B cell (primary cell): Measurements from ENCODE around the gene ZMYND19. TPM values are rescaled to one million over a fixed set of nuclear protein-coding genes. Genes with fewer than 3 reads are reported as not detected.

Experiments used
- ATAC-seq: fragments of 200-7000 bp; cut with Tn5 transposase; one replicate; pipeline ENCODE4 v1.10.0; 2021; ENCODE audit warnings: low read depth, mild to moderate bottlenecking, moderate number of reproducible peaks, moderate library complexity
- CTCF ChIA-PET: fragments of 350-600 bp; sonication (Branson Sonifier 250); formaldehyde crosslinking; loops from one replicate; lab custom pipeline; 2021; ENCODE audit warnings: antibody characterized with exemption, inconsistent platforms; lab: Charles Lee
- POLR2A ChIA-PET: fragments of 350-600 bp; sonication (Branson Sonifier 250); formaldehyde crosslinking; loops from one replicate; lab custom pipeline; 2021; ENCODE audit warnings: antibody characterized with exemption; lab: Charles Lee
- DNase-seq: peaks from one replicate; pipeline ENCODE4 v3.0.0; 2013
- H2AFZ ChIP-seq: 2 replicates; pipeline ENCODE4 v1.6.1; 2012; ENCODE audit warnings: mild to moderate bottlenecking, low read depth, low read length; ENCODE audit not compliant: insufficient read depth, poor library complexity, severe bottlenecking
- H3K27ac ChIP-seq, 2 donors: 1 replicate in 1 of 2; 2 replicates in 1 of 2; pipeline ENCODE4 v1.5.1; 2012 to 2013; ENCODE audit warnings: low read length in 2 of 2, mild to moderate bottlenecking in 2 of 2, moderate library complexity in 1 of 2
- H3K27me3 ChIP-seq, 4 experiments: fragments of 200-600 bp in 1 of 4; sonication (generic) in 1 of 4; replicated peaks in 1 of 4; 1 replicate in 2 of 4; 2 replicates in 2 of 4; pipeline versions ENCODE4 v1.6.1 to v1.7.0; 2013 to 2016; ENCODE audit warnings: low read length in 3 of 4, mild to moderate bottlenecking in 2 of 4, mixed read lengths in 1 of 4, moderate library complexity in 1 of 4; ENCODE audit not compliant: insufficient read depth in 4 of 4, control insufficient read depth in 3 of 4; ENCODE audit errors: control extremely low read depth in 1 of 4
- H3K36me3 ChIP-seq, 2 experiments: replicated peaks in 1 of 2; 1 replicate in 1 of 2; 2 replicates in 1 of 2; pipeline versions ENCODE4 v1.6.1 to v1.7.1; 2013; ENCODE audit warnings: low read length in 1 of 2; ENCODE audit not compliant: insufficient read depth in 2 of 2, control insufficient read depth in 1 of 2; ENCODE audit errors: control extremely low read depth in 1 of 2, extremely low read depth in 1 of 2
- H3K4me1 ChIP-seq, 2 donors: fragments of 200-600 bp in 1 of 2; sonication (generic) in 1 of 2; 1 replicate in 1 of 2; 2 replicates in 1 of 2; pipeline versions ENCODE4 v1.5.1 to v1.6.1; 2013 to 2017; ENCODE audit warnings: low read length in 2 of 2; ENCODE audit not compliant: control insufficient read depth in 2 of 2, insufficient read depth in 2 of 2
- H3K4me2 ChIP-seq: replicated peaks from 2 replicates; pipeline ENCODE3; 2012; ENCODE audit warnings: mild to moderate bottlenecking, low read depth, low read length; ENCODE audit not compliant: poor library complexity, severe bottlenecking
- H3K4me3 ChIP-seq, 5 experiments: fragments of 200-600 bp in 1 of 5; sonication (generic) in 1 of 5; 1 replicate in 3 of 5; 2 replicates in 2 of 5; pipeline versions ENCODE4 v1.5.1 to v1.7.0; 2011 to 2016; ENCODE audit warnings: low read length in 4 of 5, mild to moderate bottlenecking in 4 of 5, low read depth in 2 of 5, control low read depth in 1 of 5, moderate library complexity in 1 of 5; ENCODE audit not compliant: insufficient read depth in 1 of 5; ENCODE audit errors: control extremely low read depth in 1 of 5, extremely low read depth in 1 of 5
- H3K79me2 ChIP-seq: fragments of 200-600 bp; sonication (generic); one replicate; pipeline ENCODE4 v1.6.0; 2016; ENCODE audit warnings: low read length; ENCODE audit not compliant: control insufficient read depth, insufficient read depth
- H3K9ac ChIP-seq: fragments of 200-600 bp; sonication (generic); 2 replicates; pipeline ENCODE4 v1.6.1; 2017; ENCODE audit warnings: mild to moderate bottlenecking, low read length, moderate library complexity
- H3K9me3 ChIP-seq, 3 donors: one replicate each; pipeline versions ENCODE4 v1.6.1 to v1.7.1; 2013; ENCODE audit warnings: low read length in 2 of 3; ENCODE audit not compliant: control insufficient read depth in 2 of 3, insufficient read depth in 1 of 3; ENCODE audit errors: control extremely low read depth in 1 of 3
- H4K20me1 ChIP-seq: 2 replicates; pipeline ENCODE4 v1.6.0; 2012; ENCODE audit warnings: mild to moderate bottlenecking, low read length; ENCODE audit not compliant: insufficient read depth, control insufficient read depth, poor library complexity, severe bottlenecking
- H3K27ac Mint-ChIP-seq: one replicate; pipeline ENCODE4 v1.8.0; 2021; ENCODE audit warnings: mixed read lengths
- H3K27me3 Mint-ChIP-seq: one replicate; pipeline ENCODE4 v1.8.0; 2021; ENCODE audit warnings: mixed read lengths
- H3K4me1 Mint-ChIP-seq: one replicate; pipeline ENCODE4 v1.8.0; 2021; ENCODE audit warnings: mixed read lengths
- H3K4me3 Mint-ChIP-seq: one replicate; pipeline ENCODE4 v1.8.0; 2021; ENCODE audit warnings: mixed read lengths
- H3K9me3 Mint-ChIP-seq: one replicate; pipeline ENCODE4 v1.8.0; 2022; ENCODE audit warnings: mixed read lengths; ENCODE audit not compliant: insufficient read depth
- EZH2 ChIP-seq: IDR thresholded peaks from 2 replicates; pipeline ENCODE4 v1.6.1; 2012; ENCODE audit warnings: borderline replicate concordance, low read depth, mild to moderate bottlenecking, moderate library complexity, low read length; ENCODE audit not compliant: insufficient read depth, poor library complexity, severe bottlenecking
- WGBS: methylation state at CpG from one replicate; pipeline ENCODE4 v1.1.5; 2013; ENCODE audit warnings: missing lambda C conversion rate; ENCODE audit not compliant: insufficient coverage; 5-methylcytosine and 5-hydroxymethylcytosine counted together
- intact Hi-C: fragments of 100-400 bp; cut with micrococcal nuclease; formaldehyde crosslinking; loops from one replicate; pipeline ENCODE4 v1.10.0; 2022
- polyA plus RNA-seq: library from polyadenylated mRNA; depleted of rRNA; stranded (reverse); fragments of >200 nt; gene quantifications from 2 replicates; pipeline ENCODE4 v1.2.3, GENCODE V29; 2012
- total RNA-seq, 2 donors: library from RNA; stranded (reverse); fragments of 120-200 nt in 1 of 2; gene quantifications; 1 replicate in 1 of 2; 2 replicates in 1 of 2; pipeline versions ENCODE4 v1.2.3 to v1.2.4, GENCODE V29; 2013 to 2022
- TF ChIP-seq, protein P1 (sequence below): fragments of 200-600 bp; IDR thresholded peaks from one replicate; pipeline ENCODE4 v1.8.0; 2022; ENCODE audit warnings: antibody characterized with exemption, mild to moderate bottlenecking

Gene ZMYND19
- total and polyA plus RNA-seq, 2 donors (not counting 1 experiment from before 2014, with no cell fraction given) = 22.0 to 24.1 TPM

DNA sequence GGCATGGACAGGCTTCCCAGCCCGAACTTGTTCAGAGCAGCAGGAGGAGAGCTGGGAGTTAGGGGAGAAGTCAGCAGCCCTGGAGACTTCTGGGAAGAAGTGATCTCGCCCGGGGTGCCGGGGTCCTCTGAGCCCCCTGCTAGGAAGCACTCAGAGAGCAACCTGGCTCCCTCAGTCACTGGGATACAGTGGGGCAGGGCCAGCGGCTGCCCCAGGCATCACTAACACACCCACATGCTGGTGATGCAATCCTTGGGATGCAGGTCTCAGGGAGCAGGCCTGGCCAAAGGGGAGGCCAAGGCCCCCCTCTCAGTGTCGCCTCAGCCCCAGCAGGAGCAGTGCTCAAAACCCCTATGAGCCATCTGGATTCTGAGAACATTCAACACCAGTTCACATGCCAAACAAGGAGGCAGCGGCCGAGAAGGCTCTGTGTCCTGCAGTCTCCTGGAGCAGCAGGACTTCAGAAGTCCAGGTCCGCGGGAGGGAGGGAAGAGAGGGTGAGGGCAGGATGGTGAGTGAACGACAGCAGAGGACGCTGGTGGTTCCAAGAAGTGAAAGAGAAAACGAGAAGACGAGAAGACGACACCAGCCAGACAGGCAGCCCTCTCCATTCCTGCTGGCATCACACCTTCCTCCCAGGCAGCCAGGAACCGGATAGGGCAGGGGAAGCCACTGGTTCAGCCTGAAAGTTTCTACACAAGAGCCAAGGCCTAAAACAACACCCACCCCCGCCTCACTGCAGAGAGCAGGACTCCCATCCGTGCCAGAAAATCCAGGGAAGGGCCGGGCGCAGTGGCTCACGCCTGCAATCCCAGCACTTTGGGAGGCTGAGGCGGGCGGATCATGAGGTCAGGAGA, 42.4 kb downstream of the ZMYND19 start:
- ATAC-seq = no peak
- Histone ChIP-seq H3K36me3 (peaks cover 0 to 6% of the 10 kb centered on the region in 2 experiments), H3K4me1 (peaks cover 25 to 47% of the 10 kb centered on the region in 2 donors), H2AFZ (no peak overlapping the region), H3K79me2 (peaks cover 36% of the 10 kb centered on the region), H3K9me3 (peaks cover 0 to 12% (median 0%) of the 10 kb centered on the region in 3 donors), H3K9ac (no peak overlapping the region), H3K4me3 (no peak overlapping the region), H4K20me1 (peaks cover 22% of the 10 kb centered on the region), H3K4me2 (peak overlapping the region; percentile 14), H3K27me3 (no peaks in the 10 kb centered on the region), H3K27ac (no peak overlapping the region)
- H3K27me3 Mint-ChIP-seq = no peaks in the 10 kb centered on the region
- intact Hi-C loops = no loop called here
- peaks cover 36% of the 10 kb centered on the region for H3K4me1 Mint-ChIP-seq
- H3K4me3 Mint-ChIP-seq = peak overlapping the region; percentile 69
- H3K9me3 Mint-ChIP-seq = no peaks in the 10 kb centered on the region
- H3K27ac Mint-ChIP-seq = peak overlapping the region; percentile 80
- 98% methylated on average over 12 of the region's 23 CpGs for WGBS
- TF ChIP-seq EZH2 = no peak
- TF ChIP-seq, protein P1, sequence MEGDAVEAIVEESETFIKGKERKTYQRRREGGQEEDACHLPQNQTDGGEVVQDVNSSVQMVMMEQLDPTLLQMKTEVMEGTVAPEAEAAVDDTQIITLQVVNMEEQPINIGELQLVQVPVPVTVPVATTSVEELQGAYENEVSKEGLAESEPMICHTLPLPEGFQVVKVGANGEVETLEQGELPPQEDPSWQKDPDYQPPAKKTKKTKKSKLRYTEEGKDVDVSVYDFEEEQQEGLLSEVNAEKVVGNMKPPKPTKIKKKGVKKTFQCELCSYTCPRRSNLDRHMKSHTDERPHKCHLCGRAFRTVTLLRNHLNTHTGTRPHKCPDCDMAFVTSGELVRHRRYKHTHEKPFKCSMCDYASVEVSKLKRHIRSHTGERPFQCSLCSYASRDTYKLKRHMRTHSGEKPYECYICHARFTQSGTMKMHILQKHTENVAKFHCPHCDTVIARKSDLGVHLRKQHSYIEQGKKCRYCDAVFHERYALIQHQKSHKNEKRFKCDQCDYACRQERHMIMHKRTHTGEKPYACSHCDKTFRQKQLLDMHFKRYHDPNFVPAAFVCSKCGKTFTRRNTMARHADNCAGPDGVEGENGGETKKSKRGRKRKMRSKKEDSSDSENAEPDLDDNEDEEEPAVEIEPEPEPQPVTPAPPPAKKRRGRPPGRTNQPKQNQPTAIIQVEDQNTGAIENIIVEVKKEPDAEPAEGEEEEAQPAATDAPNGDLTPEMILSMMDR = no peak
- no peak for DNase-seq
- POLR2A ChIA-PET = interaction anchor here (0.6 kb wide), 1 partner anchor 229 kb away, joined by 6 read pairs; no protein-coding TSS in a partner anchor
- CTCF ChIA-PET = interaction anchor here (1.0 to 1.6 kb wide), 2 partner anchors 13 to 31 kb away, joined by 3 to 4 read pairs; no protein-coding TSS in a partner anchor

DNA sequence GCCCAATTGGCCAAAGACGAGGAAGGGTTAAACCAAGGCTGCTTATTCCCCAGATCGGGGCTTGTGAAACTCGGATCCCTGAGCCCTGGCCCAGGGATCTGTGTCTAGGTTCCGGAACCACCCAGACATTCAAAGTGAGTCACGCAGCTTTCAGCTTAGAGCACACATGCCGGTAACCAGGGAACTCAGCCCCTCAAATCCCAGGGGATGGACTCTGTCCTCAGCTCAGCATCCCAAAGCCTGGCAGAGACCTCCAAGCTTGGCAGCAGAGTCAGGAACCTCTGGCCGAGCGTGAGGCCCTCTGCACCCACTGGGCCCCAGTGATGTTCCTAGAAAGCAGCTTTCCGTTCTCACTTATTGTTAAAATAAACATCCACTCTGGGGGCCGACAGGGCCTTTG, 45.2 kb downstream of the ZMYND19 start:
- Histone ChIP-seq H3K9me3 (peaks cover 0 to 10% (median 0%) of the 10 kb centered on the region in 3 donors), H4K20me1 (peaks cover 18% of the 10 kb centered on the region), H3K4me3 (no peak overlapping the region), H3K27me3 (no peaks in the 10 kb centered on the region), H3K36me3 (peaks cover 0 to 19% of the 10 kb centered on the region in 2 experiments), H3K79me2 (peaks cover 40% of the 10 kb centered on the region), H3K4me1 (peaks cover 24 to 41% of the 10 kb centered on the region in 2 donors), H2AFZ (no peak overlapping the region), H3K9ac (no peak overlapping the region), H3K27ac (no peak overlapping the region), H3K4me2 (no peak overlapping the region)
- no peak overlapping the region for H3K4me3 Mint-ChIP-seq
- ATAC-seq (no peak), DNase-seq (no peak)
- 94% methylated on average over 8 of the region's 10 CpGs for WGBS
- H3K27ac Mint-ChIP-seq = no peak overlapping the region
- H3K27me3 Mint-ChIP-seq = no peaks in the 10 kb centered on the region
- intact Hi-C loops = no loop called here
- POLR2A ChIA-PET = interaction anchor here (0.5 kb wide), 1 partner anchor 1100 kb away, joined by 4 read pairs; no protein-coding TSS in a partner anchor
- no peaks in the 10 kb centered on the region for H3K9me3 Mint-ChIP-seq
- CTCF ChIA-PET = interaction anchor here (0.9 to 1.7 kb wide), 2 partner anchors 10 to 34 kb away, joined by 4 to 5 read pairs; partner anchors contain the start of gene DPH7
- no peak for TF ChIP-seq EZH2
- TF ChIP-seq, protein P1 = no peak
- peaks cover 30% of the 10 kb centered on the region for H3K4me1 Mint-ChIP-seq
